Measurements from ENCODE around the gene EXOSC3.

DNA sequence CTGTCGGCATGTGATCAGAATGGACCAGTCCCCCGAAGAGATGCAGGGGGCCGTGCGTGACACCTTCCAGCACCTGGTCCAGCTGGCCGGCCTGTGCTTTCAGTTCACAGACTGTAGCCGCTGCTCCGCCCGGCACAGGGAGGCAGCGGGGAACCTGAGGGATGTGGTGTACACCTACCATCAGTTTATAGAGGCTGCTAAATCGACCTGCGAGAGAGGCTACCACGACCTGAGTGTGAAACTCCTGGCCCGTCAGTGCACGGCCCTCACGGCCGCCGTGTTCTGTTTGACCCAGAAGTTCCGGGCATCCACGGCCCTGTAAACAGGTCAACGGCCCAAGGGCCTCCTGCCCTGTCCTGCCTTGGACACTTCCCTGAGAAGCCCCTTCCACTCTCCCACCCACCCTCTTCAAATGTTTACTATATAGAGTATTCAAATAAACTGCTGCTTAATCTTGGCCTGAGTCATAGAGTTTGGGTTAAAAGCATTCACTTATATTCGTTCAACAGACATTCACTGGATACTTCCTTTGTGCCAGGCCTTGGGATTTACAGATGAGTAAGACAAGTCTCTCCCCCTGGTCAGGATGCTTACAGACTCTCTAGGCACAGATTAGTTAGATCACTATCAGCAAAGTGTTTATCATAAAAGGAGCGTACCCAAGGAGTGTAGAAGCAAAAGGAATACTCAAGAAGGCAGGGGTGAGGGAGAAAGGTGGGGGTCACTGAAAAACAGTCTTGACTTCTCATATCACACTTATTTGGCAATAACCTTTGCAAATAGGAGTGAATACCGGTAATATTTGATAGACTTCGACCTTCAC is 38.2 kb downstream of the EXOSC3 start:
- TF ChIP-seq CTCF (IDR thresholded peaks at IDR 0.05 in 8 of 11, conservative IDR thresholded peaks at IDR 0.05 in 3 of 11) = no peak
- TF ChIP-seq POLR2AphosphoS5 (IDR thresholded peaks at IDR 0.05) = no peak
- TF ChIP-seq POLR2A (IDR thresholded peaks at IDR 0.05) = no peak
